KG1 (cell line): ENCODE data around the gene ENPP6.

Experiments used
- DNase-seq: peaks from one replicate; lab custom pipeline; 2025; lab: John Stamatoyannopoulos, UW

ENPP6 gene

DNA sequence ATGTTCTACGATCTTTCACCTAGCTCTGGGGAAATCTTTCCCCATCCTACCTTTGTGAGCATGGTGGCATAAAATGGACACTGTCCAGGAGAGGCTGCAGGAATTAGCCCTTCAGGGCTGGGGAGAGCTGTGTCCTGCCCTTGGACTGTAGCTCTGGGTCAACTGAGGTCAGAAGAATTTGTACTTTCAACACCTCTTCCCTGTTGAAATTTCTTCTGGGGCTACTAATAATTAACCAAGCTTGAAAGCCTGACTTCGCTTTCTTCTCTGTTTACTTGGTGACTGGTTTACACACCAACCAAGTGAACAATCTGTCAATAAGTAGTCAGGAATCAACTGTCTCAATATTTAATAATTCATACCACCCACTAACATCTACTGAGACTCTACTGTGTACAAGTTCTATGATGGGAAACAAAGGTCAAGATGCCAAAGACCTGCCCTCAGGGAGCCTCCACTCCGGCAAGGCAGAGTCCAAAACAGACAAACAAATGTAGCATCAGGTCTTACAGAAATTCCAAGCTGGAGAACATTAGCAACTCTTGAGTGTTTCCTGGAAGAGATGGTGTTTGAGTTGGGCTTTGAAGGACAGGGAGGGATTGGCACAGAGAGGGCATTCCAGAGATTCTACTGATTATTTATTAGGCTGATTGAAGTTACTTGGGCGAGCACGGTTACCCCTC, 113.1 kb downstream of the ENPP6 start:
- no peak for DNase-seq

DNA sequence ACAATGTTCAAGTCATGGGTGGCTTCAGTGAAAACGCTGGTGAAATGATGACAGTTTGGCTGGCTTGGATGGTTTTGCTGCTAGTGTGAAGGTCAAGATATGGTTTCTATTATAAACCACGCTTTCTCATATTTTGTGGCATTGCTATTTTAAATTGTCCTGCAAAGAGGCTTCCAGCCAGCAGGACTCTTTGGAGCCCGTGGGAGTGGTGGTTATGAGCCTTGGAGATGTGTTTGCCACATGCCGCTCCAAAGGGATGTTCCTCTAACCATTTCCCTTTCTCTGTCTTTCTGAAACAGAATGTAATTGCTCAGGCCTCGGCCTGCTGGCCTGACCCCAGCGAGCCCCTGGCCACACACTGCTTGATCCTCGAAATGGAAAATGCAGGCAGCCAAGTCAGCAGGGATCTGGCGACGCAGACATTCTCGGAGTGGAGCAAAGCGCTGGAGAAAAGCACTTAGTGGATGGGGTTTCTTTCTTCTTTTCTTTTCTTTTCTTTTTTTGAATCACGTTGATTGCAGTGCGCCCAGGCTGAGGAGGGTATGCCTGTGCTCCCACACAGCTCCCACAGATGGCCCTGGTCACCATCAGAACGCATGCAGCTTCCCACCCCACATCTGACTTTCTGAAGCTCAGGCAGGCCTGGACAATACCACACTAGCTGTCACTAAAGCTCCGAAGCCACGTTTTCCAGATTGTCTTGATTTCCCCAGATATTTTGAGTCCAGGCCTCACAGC, 114.0 kb downstream of the ENPP6 start:
- DNase-seq: no peak

DNA sequence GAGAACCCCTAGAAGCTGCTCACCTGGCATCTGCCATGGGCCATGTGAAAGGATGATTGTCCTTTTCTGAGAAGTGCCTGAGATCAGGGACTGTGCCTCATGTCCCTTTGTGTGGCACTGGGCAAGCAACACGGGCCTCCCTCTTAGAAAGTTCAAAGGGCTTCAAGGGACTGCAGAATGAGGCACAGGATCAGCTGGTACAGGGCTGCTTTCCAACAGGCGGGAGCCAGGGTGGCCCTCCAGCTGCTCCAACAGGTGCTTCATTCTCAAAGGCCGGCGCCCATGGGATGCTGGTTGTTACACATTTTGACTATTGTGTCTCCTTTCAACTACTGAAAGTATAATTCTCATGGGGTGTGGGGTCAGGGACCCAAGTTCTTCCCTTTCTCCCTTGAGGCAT, 114.7 kb downstream of the ENPP6 start:
- DNase-seq: no peak

DNA sequence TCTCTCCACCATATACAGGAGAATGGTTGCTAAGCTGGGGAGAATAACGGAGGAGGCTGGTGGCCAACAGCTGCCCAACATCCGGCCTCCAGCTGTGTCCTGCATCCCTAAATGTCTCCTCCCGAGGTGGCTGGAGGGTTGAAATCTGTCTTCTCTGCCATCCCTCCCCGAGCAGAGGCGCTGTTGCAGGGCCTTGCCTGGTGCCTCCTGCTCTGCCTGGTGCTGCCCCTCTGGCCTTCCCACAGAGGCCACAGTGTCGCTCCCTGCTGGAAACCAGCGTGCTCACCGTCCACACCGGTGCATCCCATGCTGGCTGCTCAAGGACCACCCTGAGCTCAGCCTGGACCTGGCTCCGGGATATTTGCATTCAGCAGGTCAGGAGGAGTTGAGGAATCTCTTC, 115.2 kb downstream of the ENPP6 start:
- no peak for DNase-seq

DNA sequence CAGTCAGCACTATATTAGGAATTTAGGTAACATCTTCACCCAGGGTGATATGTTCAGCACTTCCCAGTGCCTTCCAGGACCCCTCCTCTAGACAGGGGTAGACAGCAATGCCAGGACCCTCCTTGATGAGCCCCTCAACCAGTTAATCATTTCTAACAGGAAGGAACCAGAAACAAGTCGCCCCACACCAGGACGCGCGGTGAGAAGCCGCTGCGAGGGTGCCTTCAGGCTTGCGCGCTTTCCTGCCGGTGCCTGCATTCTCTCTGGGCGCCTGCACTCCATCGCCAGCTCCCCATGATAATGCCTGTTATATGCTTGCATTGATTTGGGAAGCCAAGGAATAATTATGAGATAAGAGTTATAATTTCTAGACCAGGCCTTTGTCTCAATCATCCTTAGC, 116.0 kb downstream of the ENPP6 start:
- no peak for DNase-seq

DNA sequence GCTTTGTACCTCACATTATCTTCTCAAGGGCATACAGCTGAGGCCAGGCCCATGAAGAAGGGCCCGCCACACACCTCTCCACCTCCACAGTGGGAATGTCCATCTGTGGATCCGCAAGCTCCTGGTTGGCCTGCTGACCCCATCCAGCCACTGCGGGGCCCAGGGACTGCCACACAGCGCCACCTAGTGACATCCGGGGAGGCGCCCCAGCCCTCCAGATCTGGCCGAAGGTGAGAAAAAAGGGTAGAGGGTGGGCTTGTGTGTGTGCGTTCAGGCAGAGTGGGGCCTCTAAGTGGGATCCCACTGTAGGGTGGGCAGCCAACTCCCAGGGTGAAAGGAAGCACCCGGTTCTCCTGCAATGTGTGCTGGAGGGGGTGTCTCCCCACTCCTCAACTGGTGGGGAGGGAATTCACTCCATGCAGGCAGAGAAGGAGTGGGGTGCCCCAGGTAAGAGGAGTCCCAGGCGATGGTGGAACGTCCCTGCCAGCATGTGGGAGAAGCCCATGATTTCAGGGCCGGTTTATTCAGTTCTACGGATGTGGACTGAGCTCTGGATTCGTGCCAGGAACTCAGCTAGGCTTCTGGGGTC, 117.3 kb downstream of the ENPP6 start:
- no peak for DNase-seq

DNA sequence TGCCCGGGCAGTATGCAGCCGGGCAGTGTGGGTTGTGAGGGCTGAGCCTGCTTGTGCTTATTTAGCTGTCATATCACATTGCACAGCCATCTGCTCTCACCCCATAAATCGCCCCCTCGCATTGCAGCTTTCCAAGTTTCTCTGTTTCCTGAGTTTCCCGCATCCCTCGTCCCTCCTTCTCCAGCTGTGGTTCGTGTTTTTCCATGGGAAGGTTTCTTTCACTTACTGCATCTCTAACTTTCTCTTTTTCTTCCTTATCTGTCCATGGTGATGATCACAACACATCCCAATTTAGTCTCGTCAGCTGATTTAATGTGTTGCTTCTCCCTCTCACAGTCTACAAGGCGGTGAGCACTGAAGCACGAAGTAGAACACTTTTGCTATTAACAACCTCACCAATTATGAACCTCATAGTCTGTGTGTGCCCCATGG, 118.1 kb downstream of the ENPP6 start:
- DNase-seq: no peak

DNA sequence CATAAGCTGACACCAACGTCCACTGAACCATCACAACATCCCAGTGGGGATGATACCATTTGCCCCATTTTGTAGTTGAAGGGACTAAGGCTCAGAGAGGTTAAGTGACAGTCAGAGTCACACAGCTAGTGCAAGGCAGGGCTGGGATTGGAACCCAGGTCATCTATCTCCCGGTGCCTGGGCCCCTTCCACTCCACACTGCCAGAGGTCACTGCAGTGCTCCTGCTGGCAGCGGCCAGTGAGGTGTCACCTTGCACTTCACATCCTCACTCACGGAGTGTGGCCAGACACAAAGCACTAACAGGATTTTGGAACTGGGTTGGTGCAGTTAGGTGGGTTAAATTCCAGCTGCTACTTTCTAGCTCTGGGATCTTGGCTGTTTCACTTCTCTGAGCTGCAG, 118.7 kb downstream of the ENPP6 start:
- DNase-seq: no peak

DNA sequence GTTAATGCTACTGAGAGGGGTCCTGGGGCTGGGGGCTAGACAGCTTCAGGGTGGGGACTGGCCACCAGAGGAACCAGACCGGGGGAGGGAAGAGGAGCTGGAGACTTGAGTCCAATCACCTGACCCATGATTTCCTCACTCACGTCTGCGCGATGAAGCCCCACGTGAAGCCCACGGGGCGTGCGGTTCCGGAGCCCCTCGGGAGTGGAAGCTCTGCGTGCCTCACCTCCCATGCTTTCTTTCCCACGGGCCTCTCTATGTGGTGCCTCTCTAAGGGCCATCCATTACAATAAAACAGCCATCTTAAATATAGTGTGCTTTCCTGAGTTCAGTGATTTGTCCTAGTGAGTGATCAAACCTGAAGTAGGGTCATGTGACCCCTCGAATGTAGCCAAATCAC, 119.9 kb downstream of the ENPP6 start:
- no peak for DNase-seq

DNA sequence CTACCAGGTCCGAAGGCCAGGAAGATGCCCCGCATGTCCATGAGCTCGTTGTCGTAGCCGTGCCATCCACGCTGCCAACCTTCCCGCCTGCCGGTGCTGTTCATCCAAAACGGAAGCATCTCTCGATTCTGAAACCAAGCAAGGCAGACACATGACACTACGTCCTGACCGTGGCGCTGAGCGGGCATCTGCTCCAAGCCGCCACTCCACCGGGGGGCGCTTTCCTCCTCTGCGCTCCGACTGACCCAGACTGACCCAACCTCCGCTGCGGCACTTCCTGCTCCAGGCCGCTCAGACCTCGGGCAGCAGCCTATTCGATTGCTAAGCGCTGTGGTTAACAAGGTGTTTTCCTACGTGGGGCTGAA, 120.5 kb downstream of the ENPP6 start:
- DNase-seq: no peak

DNA sequence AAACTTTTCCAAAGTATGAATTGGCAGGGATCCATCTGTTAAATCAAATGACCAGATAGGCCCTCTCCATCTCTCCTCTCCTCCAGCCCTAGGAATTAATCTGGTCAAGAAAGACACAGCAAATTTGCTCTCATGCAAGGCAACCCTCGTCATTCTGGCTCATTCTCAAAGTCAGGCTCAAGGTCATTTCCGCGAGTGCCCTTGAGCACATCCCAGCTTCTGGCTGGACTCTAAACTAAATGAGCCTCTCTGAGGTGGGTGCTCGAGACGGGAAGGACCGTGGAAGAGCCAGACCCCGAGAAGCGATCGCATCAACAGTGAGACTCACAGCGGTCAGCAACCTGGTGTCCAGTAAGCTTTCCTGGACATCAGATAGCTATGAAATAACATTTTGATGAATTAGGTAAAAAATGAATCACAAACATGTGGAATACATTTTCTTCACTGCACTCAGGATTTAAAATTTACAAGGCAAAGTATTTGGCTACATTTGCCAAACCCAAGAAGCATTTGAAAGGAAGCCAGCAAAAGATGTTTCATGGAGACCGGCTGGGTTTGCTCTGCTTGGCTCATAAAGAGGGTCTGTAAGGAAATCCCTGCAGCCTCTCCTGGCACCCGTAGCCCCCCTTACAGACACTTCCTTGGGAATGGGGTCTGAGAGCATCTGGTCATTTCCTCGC, 121.0 kb downstream of the ENPP6 start:
- DNase-seq: no peak

DNA sequence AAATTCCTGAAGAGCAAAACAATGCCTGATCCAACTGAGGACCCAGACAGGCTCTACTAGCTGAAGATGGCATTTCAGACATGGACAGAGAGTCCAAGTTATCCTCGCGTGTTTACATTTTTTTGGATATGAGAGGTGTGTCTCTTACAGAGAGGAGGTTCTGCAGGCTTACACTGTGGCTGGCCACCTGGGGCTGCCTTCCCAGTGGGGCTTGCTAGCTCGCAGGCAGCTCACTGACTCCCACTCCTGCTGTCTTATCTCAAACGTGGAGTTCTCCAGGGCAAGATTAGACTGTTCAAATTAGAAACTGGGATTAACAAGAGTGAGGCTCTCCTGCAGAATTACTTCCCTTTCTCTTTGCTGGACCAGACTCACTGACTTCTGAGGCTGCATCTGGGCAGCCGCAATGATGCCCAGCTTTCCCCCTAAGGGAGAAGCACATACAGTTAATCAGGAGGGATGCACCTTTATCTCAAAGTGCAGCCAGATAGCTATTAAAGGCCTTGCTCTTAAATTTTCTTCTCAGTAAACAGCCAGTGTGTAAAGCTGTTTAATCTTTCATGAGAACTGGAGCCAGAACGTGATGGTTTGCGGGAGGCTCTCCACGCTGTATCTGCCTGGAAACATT, 123.0 kb downstream of the ENPP6 start:
- DNase-seq: no peak

DNA sequence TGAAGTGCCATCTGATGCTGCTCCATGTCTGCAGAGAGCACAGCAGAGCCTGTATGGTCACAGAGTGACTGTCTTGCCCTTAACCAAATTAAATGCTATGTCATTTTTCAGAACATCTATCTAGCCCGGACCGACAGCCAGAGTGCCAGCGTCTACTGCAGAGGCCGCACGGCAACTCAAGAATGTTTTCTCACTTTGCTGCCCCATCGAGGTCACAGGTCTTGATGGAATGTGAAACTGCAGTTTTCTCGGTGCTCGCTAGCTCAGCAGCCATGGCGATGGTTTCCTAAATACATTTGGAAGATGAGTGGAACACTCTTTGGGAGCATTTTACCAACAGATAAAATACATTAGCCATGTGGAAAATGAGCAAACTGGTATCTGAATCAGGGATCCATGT, 125.7 kb downstream of the ENPP6 start:
- no peak for DNase-seq

DNA sequence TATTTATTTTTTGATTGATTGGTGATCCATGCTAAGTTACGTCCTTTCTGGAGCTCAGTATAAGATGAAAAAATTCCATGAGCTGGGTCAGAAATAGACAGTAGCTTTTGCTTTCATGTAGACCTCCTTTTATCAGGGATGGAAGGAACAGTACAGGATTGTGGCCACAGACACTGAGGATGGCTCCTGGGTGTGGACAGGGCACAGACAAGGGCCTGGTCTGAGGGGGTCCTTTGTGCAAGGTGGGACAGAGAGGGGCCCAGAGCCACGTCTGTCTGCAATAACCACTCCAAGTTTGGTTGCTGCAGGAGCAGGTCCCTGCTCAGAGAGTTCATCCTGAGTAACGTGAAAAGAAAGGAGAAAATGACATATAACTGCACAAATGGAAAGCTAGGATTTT, 127.1 kb downstream of the ENPP6 start:
- DNase-seq: no peak

DNA sequence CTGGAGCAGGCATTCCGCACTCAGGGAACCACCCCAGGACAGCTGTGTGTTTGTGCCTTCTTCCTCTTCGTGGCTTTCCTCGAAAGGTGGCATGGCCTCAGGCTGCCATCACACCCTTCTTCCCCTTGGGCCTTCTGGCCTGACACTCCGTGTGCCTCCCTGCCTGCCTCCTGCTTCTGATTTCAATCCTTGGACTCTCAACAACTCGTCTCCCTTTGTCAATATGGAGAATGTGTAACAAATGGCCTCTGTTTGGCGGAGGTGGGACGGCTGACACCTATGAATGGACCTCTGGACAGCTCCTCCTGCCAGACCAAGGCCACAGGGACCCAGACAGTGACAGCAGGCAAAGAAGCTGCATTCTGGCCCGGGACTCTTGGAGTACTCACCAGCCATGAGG, 137.0 kb downstream of the ENPP6 start:
- no peak for DNase-seq

DNA sequence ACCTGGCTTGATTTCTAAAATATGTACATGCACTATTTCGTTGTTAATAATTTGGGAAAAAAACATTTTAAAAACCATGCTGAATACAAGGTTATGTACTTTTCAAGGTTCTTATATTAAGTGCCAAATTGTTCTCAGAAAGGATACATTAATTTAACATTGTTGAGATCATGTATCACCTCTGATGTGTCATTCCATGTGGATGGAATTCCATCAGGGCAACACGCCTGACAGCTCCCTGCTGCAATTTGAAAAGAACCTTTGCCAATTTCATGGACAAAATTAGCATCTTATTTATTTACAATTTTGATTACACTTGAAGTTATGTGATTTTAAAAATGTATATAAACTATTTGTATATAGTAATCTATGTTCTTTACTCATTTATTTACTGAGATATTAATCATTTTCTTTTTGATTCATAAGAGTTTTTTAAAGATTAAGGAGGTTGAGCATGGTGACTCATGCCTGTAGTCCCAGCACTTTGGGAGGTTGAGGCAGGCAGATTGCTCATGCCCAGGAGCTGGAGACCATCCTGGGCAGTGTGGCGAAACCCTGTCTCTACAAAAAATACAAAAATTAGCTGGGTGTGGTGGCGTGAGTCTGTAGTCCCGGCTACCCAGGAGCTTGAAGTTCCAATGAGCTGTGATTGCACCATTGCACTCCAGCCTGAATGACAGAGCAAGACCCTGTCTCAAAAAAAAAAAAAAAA, 142.8 kb downstream of the ENPP6 start:
- DNase-seq: no peak

DNA sequence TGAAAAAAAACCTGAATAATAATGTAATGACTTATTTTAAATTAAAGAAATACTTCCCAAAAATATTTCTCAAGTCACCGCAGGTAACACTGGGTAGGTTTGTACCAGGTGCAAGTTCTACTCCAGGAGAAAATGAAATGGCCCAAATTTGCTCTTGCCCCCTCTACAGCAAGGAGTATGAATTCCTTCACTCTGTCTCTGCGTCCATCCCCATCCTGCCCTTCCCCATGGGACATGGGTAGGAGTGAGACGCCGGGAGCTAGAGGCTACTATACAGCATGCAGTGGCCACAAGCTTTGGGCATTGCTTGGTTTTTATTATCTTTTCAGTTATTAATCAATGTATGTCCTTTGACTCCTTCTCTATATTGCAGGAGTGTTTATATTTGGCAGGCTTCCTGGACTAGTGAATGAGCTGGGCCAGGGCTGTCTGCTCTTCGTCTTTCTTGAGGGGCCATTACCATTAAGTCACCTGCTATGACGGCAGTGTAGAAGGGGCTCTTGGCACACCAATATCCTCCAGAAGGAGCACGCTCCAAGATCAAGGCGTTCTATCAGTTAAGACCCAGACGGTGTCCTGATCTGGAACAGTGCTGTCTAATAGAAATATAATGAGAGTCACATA, 149.6 kb downstream of the ENPP6 start:
- DNase-seq: no peak

DNA sequence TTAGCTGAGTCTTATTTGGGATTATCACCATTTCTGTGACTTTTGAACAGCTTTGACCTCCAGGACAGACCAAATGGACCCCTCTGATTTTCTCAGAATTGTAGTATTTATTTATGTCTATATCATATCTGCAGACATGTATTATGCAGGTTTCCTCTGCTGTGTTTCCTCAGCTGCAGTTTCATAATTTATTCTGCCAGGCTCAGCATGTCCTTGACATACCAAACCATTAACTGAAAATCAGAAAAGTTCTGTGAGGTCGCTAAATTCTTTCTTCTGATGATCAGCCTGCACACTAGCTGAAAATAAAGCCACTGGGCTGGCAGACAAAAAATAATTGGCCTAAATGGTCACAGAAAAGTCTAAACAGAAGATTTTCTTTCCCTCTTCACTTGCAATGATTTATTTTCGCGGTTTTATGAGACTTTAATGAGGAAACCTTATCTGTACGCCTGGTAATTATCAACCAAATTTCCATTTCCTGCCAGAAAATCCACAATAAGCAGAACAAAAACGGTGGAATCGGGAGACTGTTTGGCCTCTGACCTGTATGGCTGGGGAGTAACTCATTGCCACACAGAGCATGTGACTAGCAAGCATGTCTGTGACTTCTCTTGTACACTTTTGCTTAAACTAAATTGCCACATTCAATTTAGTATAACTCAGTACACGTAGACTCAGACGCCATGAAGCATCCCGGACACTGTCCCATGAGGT, 150.9 kb downstream of the ENPP6 start:
- no peak for DNase-seq

DNA sequence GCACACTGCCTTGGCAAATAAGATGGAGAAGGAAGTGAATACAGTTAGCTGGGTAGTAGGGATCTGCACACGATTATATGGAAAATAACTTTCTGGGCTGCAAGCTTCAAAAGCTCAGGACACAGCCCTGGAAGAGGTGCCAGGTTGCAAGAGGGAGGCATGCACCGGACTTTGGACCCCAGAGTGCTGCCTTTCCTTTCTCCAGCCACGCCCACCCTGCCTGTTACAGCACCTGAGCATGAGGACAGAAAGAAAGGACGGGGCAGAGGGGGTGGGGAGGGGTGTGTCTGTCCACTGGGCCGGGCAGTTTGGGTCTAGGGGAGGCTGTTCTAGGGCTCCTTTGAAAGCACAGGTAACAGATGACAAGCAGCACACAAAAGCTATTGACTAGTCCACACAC, 152.8 kb downstream of the ENPP6 start:
- no peak for DNase-seq

DNA sequence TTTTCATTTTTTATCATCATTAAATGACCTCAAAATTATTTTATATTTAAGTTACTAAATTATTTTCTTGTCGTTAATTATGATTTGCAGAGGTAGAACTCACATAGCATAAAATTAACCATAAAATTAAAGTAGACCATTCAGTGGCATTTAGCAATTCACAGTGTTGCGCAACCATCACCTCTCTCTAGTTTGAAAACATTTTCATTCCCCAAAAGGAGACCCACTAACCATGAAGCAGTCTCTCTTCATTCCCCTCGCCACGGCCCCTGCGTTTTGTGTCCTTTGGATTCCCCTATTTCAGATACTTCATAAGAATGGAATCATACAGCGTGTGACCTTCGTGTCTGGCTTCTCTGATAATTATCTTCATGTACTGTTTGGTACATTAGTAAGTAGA, 154.9 kb downstream of the ENPP6 start:
- no peak for DNase-seq

DNA sequence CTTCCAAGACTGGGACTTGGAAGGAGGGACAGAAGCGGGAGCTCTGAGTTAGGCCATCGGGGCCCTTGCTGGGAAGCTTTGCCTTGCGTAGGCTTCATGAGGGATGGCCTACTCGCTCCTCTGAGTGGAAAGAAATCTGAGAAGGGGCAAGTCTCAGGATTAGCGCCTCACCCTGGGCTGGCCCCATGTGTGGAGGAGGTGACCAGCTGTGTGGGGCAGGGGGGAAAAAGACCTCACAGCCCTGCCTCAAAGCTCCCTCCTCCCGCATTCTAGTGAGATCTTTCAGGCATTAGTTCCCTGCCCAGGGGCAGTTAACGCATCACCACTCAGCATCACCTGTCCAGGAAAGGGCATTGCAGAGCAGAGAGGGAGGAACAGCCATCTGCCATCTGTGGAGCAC, 156.1 kb downstream of the ENPP6 start:
- no peak for DNase-seq
